ENCODE data around the gene TMEM9B. TPM values are rescaled to one million over a fixed set of nuclear protein-coding genes. Genes with fewer than 3 reads are reported as not detected.

Gene TMEM9B
- total RNA-seq, 1 experiment from 2014 or later: 30.0 TPM

DNA sequence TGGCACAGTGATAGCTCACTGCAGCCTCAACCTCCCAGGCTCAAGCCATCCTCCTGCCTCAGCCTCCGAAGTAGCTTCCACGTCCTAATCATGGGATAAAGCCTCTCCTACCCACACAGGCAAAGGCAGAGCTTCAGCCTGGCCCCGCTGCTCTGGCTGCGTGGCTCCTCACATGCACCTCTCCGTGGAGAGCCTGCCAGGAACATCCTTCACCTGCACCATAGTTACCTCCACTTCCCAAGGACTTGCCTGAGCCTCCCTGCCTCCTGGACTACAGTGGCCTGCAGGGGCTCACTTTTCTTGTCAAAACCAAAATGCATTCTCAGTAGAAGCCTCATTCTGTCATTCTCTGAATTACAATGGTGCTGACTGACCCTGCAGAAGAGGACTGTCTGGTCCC, 38.0 kb downstream of the TMEM9B start:
- DNase-seq (ENCODE audit: unreplicated experiment): no peak
- no peak for TF ChIP-seq CTCF (IDR thresholded peaks at IDR 0.05; ENCODE audit: unreplicated experiment)
- POLR2A ChIA-PET: interaction anchor here (1.7 kb wide), 1 partner anchor 38 kb away, joined by 5 read pairs; the partner anchor contains the start of gene TMEM9B
- H3K4me3 Mint-ChIP-seq (ENCODE audit: unreplicated experiment): no peak overlapping the region
- no peaks in the 10 kb centered on the region for H3K27me3 Mint-ChIP-seq (ENCODE audit: insufficient read depth, unreplicated experiment)
- no peaks in the 10 kb centered on the region for H3K9me3 Mint-ChIP-seq (ENCODE audit: unreplicated experiment)
- peaks cover 23% of the 10 kb centered on the region for H3K36me3 Mint-ChIP-seq (ENCODE audit: insufficient read depth, unreplicated experiment)
- CTCF ChIA-PET: interaction anchor here (1.0 to 2.1 kb wide), 3 partner anchors 11 to 211 kb away, joined by 6 to 8 read pairs (median 7); no protein-coding TSS in a partner anchor
- intact Hi-C loops (cut with micrococcal nuclease): no loop called here
- BruUV-seq (replicated peaks): no TSS peak
- peaks cover 4% of the 10 kb centered on the region for H3K4me1 Mint-ChIP-seq (ENCODE audit: insufficient read depth, unreplicated experiment)
- H3K27ac Mint-ChIP-seq (ENCODE audit: low read depth, unreplicated experiment): peak overlapping the region; percentile 31

GRCh38 chr11:8925711-8926110, 38.5 kb downstream of the TMEM9B start:
- no peak overlapping the region for H3K4me3 Mint-ChIP-seq (ENCODE audit: unreplicated experiment)
- CTCF ChIA-PET: interaction anchor here (1.0 to 2.1 kb wide), 3 partner anchors 11 to 212 kb away, joined by 6 to 8 read pairs (median 7); no protein-coding TSS in a partner anchor
- intact Hi-C loops (cut with micrococcal nuclease): no loop called here

GRCh38 chr11:8922691-8923090, 41.6 kb downstream of the TMEM9B start:
- peaks cover 8% of the 10 kb centered on the region for H3K4me1 Mint-ChIP-seq (ENCODE audit: insufficient read depth, unreplicated experiment)
- H3K4me3 Mint-ChIP-seq (ENCODE audit: unreplicated experiment): no peak overlapping the region
- H3K27ac Mint-ChIP-seq (ENCODE audit: low read depth, unreplicated experiment): no peak overlapping the region
- peaks cover 39% of the 10 kb centered on the region for H3K36me3 Mint-ChIP-seq (ENCODE audit: insufficient read depth, unreplicated experiment)
- ChIA-PET CTCF (interaction anchor here (1.1 to 2.6 kb wide), 4 partner anchors 8 to 37 kb away, joined by 3 to 14 read pairs (median 8); no protein-coding TSS in a partner anchor), POLR2A (interaction anchor here (1.7 to 2.0 kb wide), 2 partner anchors 11 to 89 kb away, joined by 5 to 15 read pairs; partner anchors contain the start of gene AKIP1)
- H3K27me3 Mint-ChIP-seq (ENCODE audit: insufficient read depth, unreplicated experiment): no peaks in the 10 kb centered on the region
- H3K9me3 Mint-ChIP-seq (ENCODE audit: unreplicated experiment): no peaks in the 10 kb centered on the region
- no TSS peak for BruUV-seq (replicated peaks)
- intact Hi-C loops (cut with micrococcal nuclease): no loop called here
- DNase-seq (ENCODE audit: unreplicated experiment): no peak
- no peak for TF ChIP-seq CTCF (IDR thresholded peaks at IDR 0.05; ENCODE audit: unreplicated experiment)

More at GRCh38 chr11:8925711-8926110, 38.5 kb downstream of the TMEM9B start:
- no peak for DNase-seq (ENCODE audit: unreplicated experiment)
- POLR2A ChIA-PET: interaction anchor here (1.7 kb wide), 1 partner anchor 39 kb away, joined by 5 read pairs; the partner anchor contains the start of gene TMEM9B
- no TSS peak for BruUV-seq (replicated peaks)
- Mint-ChIP-seq H3K27me3 (ENCODE audit: insufficient read depth, unreplicated experiment) (no peaks in the 10 kb centered on the region), H3K9me3 (ENCODE audit: unreplicated experiment) (no peaks in the 10 kb centered on the region), H3K27ac (ENCODE audit: low read depth, unreplicated experiment) (peak overlapping the region; percentile 31), H3K4me1 (ENCODE audit: insufficient read depth, unreplicated experiment) (peaks cover 4% of the 10 kb centered on the region), H3K36me3 (ENCODE audit: insufficient read depth, unreplicated experiment) (peaks cover 24% of the 10 kb centered on the region)
- no peak for TF ChIP-seq CTCF (IDR thresholded peaks at IDR 0.05; ENCODE audit: unreplicated experiment)

DNA sequence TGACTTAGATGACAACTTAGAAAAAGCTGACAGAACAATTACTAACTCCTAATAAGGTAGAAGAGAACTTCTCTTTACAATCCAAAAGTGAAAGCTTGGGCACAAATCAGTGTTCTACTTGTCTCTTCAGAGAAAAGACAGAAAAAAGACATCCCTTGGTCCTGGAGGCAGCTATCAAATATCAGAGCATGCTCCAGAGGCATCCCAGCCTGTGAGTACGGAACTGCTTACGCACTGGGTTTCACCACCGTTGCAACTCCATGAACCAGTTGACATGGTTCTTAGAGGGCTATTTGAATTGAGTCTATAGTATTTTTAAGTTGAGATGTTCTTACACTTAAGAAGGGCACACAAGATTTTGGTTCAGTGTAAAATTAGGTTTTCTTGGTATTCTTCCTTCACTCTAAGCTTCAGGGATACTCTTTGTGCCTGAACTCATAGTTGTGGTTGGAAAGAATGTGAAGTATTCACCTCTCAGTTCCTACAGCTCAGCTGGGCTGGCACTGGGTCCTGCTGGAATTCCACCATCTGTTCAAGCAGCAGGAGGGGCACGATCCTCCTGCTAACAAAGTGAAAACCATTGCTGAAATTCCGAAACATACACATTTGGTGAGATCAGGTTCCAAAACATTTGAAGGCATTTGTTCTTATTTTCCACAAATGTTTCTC, 47.0 kb downstream of the TMEM9B start:
- TF ChIP-seq CTCF (IDR thresholded peaks at IDR 0.05; ENCODE audit: unreplicated experiment): no peak
- intact Hi-C loops (cut with micrococcal nuclease): loop anchor here (2.0 kb wide), 1 partner anchor 220 kb away; no protein-coding TSS in a partner anchor
- CTCF ChIA-PET: interaction anchor here (1.6 to 9.0 kb wide), 2 partner anchors 41 to 46 kb away, joined by 4 to 155 read pairs; no protein-coding TSS in a partner anchor
- Mint-ChIP-seq H3K9me3 (ENCODE audit: unreplicated experiment) (no peaks in the 10 kb centered on the region), H3K4me3 (ENCODE audit: unreplicated experiment) (peak overlapping the region; percentile 49), H3K27me3 (ENCODE audit: insufficient read depth, unreplicated experiment) (no peaks in the 10 kb centered on the region), H3K4me1 (ENCODE audit: insufficient read depth, unreplicated experiment) (peaks cover 24% of the 10 kb centered on the region), H3K36me3 (ENCODE audit: insufficient read depth, unreplicated experiment) (peaks cover 63% of the 10 kb centered on the region), H3K27ac (ENCODE audit: low read depth, unreplicated experiment) (peak overlapping the region; percentile 72)
- POLR2A ChIA-PET: interaction anchor here (0.6 to 1.8 kb wide), 4 partner anchors 43 to 271 kb away, joined by 3 to 12 read pairs (median 4); partner anchors contain the start of gene TMEM9B
- DNase-seq (ENCODE audit: unreplicated experiment): peak; percentile 64
- BruUV-seq (replicated peaks): no TSS peak

All from MCF 10A (cell line).